WTC11 (cell line): ENCODE data around the gene TRIOBP.

ENCODE experiments used
- AFF4 ChIP-seq: sonication (generic); formaldehyde crosslinking; IDR thresholded peaks from 2 replicates; pipeline ENCODE4 v1.8.1; 2023; ENCODE audit warnings: mild to moderate bottlenecking, missing genetic modification reagents, borderline replicate concordance
- ATF3 ChIP-seq: sonication (generic); formaldehyde crosslinking; conservative IDR thresholded peaks from 2 replicates; pipeline ENCODE4 v1.8.1; 2022; ENCODE audit warnings: mild to moderate bottlenecking, missing genetic modification reagents
- CTCF ChIP-seq: fragments of 200-600 bp; IDR thresholded peaks from 2 replicates; pipeline ENCODE4 v1.8.0; 2022; ENCODE audit warnings: antibody characterized with exemption
- E2F1 ChIP-seq: sonication (generic); formaldehyde crosslinking; IDR thresholded peaks from 2 replicates; pipeline ENCODE4 v1.8.0; 2022; ENCODE audit warnings: mild to moderate bottlenecking, missing genetic modification reagents
- ESRRA ChIP-seq: sonication (generic); formaldehyde crosslinking; IDR thresholded peaks from 2 replicates; pipeline ENCODE4 v1.8.1; 2022; ENCODE audit warnings: mild to moderate bottlenecking, missing genetic modification reagents, borderline replicate concordance
- NFE2L1 ChIP-seq: sonication (generic); formaldehyde crosslinking; IDR thresholded peaks from 2 replicates; pipeline ENCODE4 v1.8.1; 2023; ENCODE audit warnings: missing genetic modification reagents
- SP1 ChIP-seq: sonication (generic); formaldehyde crosslinking; conservative IDR thresholded peaks from 2 replicates; pipeline ENCODE4 v1.8.1; 2022; ENCODE audit warnings: missing genetic modification reagents
- TP53 ChIP-seq: sonication (generic); formaldehyde crosslinking; IDR thresholded peaks from 2 replicates; pipeline ENCODE4 v1.8.1; 2023; ENCODE audit warnings: mild to moderate bottlenecking, missing genetic modification reagents

GRCh38 chr22:37675930-37676735 lies 20.7 kb upstream of the TRIOBP start:
- TF ChIP-seq CTCF, result no peak
- TF ChIP-seq ATF3 (CRISPR knock-in tag), result no peak
- no peak for TF ChIP-seq SP1
- no peak for TF ChIP-seq AFF4
- no peak for TF ChIP-seq E2F1 (CRISPR knock-in tag)
- TF ChIP-seq ESRRA (CRISPR knock-in tag), result no peak
- TF ChIP-seq TP53, result no peak
- no peak for TF ChIP-seq NFE2L1 (CRISPR knock-in tag)
